C1 segment of cervical spinal cord (tissue), 14 donors: Measurements from ENCODE around the gene COL10A1.

Experiments
- DNase-seq, 14 donors: peaks; one replicate each; lab custom pipeline; 2025; lab: John Stamatoyannopoulos, UW

COL10A1 gene

DNA sequence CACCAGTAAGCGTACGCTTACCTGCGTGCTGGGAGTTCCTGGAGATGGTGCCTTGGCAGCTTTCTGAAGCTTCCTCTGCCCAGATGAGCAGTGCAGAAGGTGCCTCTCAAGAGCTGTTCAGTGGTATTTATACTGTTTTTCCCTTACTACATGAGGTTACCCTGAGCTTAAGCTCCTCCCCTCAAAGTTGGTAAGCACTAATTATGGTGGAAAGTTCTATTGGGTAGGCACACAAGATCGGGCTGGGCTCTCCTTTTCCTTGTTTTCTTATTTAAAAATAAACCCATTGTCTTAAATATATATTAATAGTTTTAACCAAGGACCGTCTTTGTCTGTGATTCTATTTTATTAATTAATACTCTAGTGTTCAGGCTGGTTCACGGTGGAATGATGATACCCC is at the start of gene COL10A1:
TSS of gene COL10A1 (minus strand) at position 101 of the 400 bp plus-strand sequence. CDS start 640 bp downstream, outside the sequence.
- no peak for DNase-seq

DNA sequence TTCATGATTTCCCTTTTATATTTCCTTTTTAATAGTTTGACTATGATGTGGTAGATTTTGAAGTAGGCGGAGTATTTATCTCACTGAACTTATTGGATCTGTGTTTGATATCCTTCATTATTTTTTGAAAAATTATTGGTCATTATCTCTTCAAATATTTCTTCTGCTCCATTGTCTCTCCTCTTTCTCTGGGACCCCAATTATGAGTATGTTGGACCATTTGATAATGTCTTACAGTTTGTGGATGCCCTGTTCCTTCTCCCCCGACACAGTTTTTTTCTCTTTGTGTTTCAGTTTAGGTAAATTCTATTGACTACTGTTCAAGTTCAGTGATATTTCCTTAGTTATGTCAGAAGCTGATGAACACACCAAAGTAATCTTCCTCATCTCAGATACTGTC is 49.4 kb upstream of the COL10A1 start:
- DNase-seq, result no peak

- no peak for DNase-seq
Measured at GRCh38 chr6:116173928-116174327, 48.0 kb upstream of the COL10A1 start.

- DNase-seq, result no peak
Measured at GRCh38 chr6:116170358-116171057, 44.6 kb upstream of the COL10A1 start.

DNA sequence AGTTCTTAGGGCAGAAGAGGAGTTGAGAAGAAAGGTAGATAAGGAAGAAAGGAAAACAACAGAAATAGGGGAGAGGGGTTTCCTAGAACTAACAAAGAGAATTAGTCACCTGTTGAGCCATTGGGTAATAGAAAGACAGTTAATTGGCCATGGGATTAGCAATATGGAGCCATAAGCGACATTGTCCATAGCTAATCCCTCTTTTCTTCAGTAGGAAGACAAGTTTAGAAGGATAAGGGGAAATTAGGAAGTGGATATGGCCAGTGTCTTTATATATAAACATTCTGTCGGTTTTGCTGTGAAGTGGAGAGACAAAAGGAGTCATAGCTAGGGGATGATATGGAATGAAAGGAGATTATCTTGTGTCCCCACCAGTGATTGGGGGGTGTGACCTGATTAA is 43.9 kb upstream of the COL10A1 start:
- no peak for DNase-seq

DNA sequence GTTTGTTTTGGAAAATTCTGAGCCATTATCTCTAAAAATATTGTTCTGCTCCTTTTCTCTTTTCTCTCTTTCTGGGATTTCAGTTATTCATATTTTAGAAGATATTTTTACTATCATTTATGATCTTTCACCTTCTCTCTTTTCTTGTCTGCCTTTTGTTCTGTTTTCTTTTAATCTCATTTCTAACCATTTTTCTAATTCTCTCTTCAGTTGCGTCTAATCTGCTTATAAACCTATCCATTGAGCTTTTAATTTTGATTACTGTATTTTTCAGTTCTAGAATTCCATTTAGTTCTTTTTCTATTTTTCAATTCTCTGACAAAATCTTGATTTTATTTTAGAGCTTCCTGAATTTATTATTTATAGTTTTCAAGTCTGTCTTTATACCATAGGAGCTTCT is 42.2 kb upstream of the COL10A1 start:
- no peak for DNase-seq

DNA sequence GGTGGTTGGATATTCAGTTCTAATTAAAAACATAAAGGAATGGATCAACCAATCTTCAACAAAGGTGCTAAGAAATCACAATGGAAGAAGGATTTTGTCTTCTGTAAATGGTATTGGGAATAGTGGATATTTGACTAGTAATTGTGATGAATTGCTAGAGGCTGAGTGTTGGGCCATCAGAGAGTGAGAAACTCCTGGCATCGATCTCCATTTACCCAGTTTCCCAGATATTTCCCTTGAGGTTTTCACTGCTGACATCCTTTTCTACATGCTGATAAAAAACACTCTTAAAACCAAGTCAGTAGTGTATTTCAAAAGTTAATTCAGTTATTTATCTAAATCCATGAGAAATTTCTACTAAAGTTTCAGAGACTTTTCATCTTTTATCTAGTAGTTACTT is 40.4 kb upstream of the COL10A1 start:
- no peak for DNase-seq

GRCh38 chr6:116165596-116165995 is 39.7 kb upstream of the COL10A1 start:
- DNase-seq, result no peak

DNA sequence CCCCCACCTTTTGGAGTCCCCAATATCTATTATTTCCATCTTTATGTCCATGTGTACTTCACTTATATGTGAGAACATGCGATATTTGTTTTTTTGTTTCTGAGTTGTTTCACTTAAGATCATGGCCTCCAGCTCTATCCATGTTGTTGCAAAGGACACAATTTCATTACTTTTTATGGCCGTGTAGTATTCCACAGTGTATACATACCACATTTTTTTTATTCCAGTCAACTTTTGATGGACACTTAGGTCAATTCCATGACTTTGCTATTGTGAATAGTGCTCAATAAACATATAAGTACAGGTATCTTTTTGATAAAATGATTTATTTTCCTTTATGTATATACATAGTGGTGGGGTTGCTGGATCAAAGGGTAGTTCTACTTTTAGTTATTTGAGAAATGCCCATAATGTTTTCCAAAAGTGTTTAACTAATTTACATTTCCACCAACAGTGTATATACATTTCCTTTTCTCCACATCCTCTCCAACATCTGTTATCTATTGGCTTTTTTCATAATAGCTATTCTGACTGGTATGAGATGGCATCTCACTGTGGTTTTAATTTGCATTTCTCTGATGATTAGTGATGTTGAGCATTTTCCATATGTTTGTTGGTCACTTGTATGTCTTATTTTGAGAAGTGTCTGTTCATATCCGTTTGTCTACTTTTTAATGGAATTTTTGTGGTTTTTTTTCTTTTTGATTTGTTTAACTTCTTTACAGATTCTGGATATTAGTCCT is 34.0 kb upstream of the COL10A1 start:
- DNase-seq, result no peak

DNA sequence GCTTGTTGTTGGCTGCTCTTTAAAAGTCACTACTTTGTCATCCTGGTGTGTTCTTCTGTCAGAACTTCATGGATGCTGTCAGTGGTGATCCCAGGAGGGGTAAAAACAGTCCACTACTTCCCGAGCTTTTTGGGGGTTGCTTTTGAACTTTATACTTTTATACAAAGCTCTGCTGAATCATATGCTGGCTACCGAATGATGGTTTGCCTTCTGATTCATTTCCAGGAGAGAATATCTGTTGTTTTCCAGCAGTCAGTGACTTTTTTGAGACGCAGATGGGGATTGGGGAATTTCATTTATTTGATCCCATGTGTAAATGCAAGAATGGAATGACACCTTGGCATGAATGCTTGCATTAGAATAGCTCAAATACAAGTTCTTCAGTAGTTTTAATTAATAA is 32.7 kb upstream of the COL10A1 start:
- no peak for DNase-seq

- no peak for DNase-seq
Measured at GRCh38 chr6:116157391-116157790, 31.5 kb upstream of the COL10A1 start.

GRCh38 chr6:116156405-116157326 is 30.7 kb upstream of the COL10A1 start:
- no peak for DNase-seq

DNA sequence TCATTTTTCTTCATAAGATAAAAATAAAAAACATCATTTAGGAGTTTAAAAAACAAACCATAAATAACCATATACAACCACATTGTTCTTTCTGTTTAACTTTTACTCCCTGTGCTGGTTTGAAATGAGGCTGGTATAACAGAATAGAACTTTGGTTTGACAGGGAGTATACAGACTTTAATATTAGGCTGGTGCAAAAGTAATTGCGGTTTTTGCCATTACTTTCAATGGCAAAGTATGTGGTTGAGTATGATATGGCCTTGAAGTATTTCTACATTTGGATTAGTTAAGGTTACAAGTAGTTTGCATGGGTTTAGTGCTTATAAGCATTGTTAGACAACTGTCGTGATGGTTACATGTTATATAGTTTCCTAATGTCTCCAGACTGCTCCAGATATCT is 29.0 kb upstream of the COL10A1 start:
- no peak for DNase-seq

GRCh38 chr6:116152620-116153019 is 26.7 kb upstream of the COL10A1 start:
- no peak for DNase-seq

DNA sequence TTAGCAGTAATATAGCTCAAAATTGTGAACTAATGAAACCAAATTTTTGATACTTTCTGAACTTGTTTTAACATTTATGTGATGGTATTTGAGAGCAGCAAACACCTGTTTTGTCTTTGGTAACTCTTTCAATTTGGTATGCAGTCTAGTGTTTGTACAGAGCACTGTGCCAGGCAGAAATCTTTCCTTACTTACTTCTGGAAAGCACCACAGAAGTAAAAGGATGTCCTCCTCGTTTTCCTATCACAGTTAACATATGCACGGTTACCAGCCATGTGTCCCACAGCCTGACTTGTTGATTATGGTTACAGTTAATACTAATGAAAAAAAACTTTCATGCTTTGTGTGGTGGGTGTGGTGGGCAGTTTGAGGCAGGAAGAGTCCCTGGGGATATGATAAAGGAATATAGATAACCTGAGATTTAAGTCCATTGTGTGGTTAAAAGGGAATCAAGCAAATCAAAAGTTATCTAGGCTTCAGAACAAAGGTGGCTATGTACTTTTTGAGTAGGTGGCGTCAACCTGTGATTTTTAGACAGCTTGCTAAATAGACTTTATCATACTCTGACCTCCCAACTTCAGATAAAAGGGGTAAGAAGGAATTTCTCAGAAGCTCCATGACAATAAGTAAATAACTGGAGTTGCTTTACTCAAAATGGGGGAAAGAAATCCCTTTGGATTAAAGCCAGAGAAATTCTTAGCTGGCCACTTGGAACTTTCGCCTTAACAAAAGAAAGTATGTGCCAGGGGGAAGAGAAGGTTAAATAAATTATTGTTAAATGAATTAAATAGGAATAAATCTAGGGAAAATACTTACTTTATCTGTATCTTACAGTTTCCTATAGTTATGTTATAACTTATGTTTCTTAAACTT is 20.1 kb upstream of the COL10A1 start:
- DNase-seq, result no peak

DNA sequence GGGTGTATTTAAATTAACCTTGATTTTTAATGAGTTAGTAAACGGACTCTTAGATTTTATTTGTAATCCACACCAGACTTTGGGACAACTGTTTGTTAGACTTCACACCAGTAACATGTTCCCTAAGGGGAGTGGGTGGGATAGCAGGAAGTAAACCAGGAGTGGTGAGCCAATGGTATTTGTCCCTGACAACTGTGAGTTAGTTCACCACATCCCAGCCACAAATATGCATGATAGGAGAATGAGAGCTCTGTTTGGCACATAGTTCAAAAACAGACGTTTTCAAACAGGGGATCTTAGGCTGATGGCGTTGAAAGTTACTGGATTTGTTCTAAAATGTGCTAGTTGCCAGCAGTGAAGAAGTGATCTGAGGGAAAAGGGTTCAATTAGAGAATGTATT is 18.7 kb upstream of the COL10A1 start:
- DNase-seq, result no peak

GRCh38 chr6:116139917-116140316 is 14.0 kb upstream of the COL10A1 start:
- no peak for DNase-seq

GRCh38 chr6:116136933-116137340 is 11.0 kb upstream of the COL10A1 start:
- DNase-seq, result peak in 1 of 14 donors; percentile 9

GRCh38 chr6:116136373-116136772 is 10.4 kb upstream of the COL10A1 start:
- DNase-seq, result no peak

DNA sequence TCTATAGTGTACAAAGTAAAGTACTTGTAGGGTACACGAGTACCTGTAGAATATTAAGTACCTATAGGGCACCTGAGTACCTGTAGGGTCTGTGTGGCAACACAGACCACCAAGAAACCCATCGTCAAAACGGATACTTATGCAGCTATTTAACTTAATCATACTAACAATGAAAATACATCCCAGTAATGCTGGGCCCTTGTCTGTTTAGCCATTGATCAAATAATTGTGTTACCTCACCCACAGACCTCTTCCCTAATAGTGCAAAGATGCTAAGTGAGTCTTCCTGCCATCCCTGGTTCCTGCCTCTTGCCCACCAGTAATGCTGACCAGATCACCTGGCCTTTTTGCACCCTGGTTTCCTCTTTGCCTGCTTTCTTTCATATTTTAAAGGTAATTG is 7.5 kb upstream of the COL10A1 start:
- no peak for DNase-seq
